ENCODE results near the gene HS3ST5.

Gene HS3ST5

GRCh38 chr6:114090626-114091025, 252.2 kb downstream of the HS3ST5 start:
- no peaks in the 10 kb centered on the region for H3K4me1 ChIP-seq (ENCODE audit: control insufficient read depth in 1 of 2, insufficient read depth in 1 of 2, low read depth in 1 of 2, low read length in 1 of 2)
- no peaks in the 10 kb centered on the region for H3K27me3 ChIP-seq
- no peak overlapping the region for H3K27ac ChIP-seq
- H3K9me3 ChIP-seq, result no peaks in the 10 kb centered on the region
- no peak for TF ChIP-seq CTCF (IDR thresholded peaks at IDR 0.05)
- H3K4me3 ChIP-seq (ENCODE audit: low read depth in 1 of 2, low read length in 1 of 2), result no peak overlapping the region
- no peaks in the 10 kb centered on the region for H3K36me3 ChIP-seq

DNA sequence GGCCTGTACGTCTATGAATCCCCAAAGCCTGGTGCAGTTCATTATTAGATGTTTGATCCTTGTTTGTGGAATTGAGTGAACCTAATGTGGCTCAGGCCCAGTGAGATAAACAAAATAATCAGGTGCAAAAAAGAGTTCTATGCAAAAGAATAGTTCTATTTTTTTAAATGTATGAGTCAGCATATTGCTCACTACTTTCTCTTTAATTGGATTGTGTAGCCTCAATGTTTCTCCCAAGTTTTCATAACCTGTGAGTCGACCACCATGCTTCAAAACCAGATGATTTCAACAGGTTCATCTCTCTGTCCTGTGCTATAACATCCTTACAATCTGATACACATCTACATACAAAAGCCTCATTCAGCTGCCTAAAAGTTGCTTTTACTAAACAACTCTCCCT, 255.3 kb downstream of the HS3ST5 start:
- no peak for TF ChIP-seq CTCF (IDR thresholded peaks at IDR 0.05)

GRCh38 chr6:114085211-114085610, 257.6 kb downstream of the HS3ST5 start:
- Histone ChIP-seq H3K4me3 (ENCODE audit: low read depth in 1 of 2, low read length in 1 of 2) (no peak overlapping the region), H3K27ac (no peak overlapping the region), H3K36me3 (no peaks in the 10 kb centered on the region), H3K27me3 (no peaks in the 10 kb centered on the region), H3K4me1 (ENCODE audit: control insufficient read depth in 1 of 2, insufficient read depth in 1 of 2, low read depth in 1 of 2, low read length in 1 of 2) (no peaks in the 10 kb centered on the region), H3K9me3 (no peaks in the 10 kb centered on the region)
- no peak for TF ChIP-seq CTCF (IDR thresholded peaks at IDR 0.05)

More for the DNA sequence above, 255.3 kb downstream of the HS3ST5 start:
- no peaks in the 10 kb centered on the region for H3K27me3 ChIP-seq
- H3K27ac ChIP-seq, result no peak overlapping the region
- H3K4me3 ChIP-seq (ENCODE audit: low read depth in 1 of 2, low read length in 1 of 2), result no peak overlapping the region
- no peaks in the 10 kb centered on the region for H3K4me1 ChIP-seq (ENCODE audit: control insufficient read depth in 1 of 2, insufficient read depth in 1 of 2, low read depth in 1 of 2, low read length in 1 of 2)
- no peaks in the 10 kb centered on the region for H3K9me3 ChIP-seq
- H3K36me3 ChIP-seq, result no peaks in the 10 kb centered on the region

DNA sequence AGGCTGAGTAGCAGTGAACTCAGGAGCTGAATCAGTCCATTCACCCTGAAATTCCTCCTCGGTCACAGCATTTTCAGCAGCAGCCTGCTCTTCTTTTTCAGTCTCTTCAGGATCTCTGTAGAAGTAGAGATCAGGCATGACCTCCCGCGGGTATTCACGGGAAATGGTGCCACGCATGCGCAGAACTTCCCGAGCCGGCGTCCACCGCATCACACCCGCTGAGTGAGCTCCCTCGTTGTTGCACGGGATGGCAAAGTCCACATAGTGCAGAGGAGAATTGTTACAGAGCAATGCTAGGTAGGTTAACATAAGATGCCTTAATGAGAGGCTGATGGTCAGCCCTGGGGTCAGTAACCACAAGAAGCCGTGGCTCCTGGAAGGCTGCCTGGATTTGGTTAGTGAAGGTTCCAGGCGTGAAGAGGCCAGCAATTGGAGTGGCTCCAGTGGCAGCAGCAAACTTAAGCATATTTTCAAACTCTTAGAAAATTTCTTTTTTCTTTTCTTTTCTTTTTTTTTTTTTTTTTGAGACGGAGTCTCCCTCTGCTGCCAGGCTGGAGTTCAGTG, 258.4 kb downstream of the HS3ST5 start:
- no peak overlapping the region for H3K27ac ChIP-seq
- no peaks in the 10 kb centered on the region for H3K4me1 ChIP-seq (ENCODE audit: control insufficient read depth in 1 of 2, insufficient read depth in 1 of 2, low read depth in 1 of 2, low read length in 1 of 2)
- H3K36me3 ChIP-seq, result no peaks in the 10 kb centered on the region
- H3K27me3 ChIP-seq, result no peaks in the 10 kb centered on the region
- no peak for TF ChIP-seq CTCF (IDR thresholded peaks at IDR 0.05)
- no peak overlapping the region for H3K4me3 ChIP-seq (ENCODE audit: low read depth in 1 of 2, low read length in 1 of 2)
- no peaks in the 10 kb centered on the region for H3K9me3 ChIP-seq

DNA sequence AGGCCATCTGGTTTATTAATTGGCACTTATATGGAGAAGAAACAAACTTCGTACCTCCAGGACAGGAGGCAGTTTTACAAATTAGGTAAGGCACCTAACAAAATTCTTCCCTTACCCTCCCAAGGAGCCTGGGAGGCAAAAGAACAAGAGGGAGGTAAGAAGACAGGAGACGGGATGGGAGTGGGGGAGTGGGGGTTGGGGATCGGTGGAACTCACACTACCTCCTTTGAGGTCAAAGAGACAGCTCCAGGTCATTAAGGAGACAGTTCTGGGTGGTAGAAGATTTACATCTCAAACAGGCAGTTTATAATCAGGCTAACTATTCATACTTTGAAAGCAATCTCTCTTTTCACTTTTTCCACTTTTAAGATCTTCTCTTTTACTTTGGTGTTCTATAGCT, 259.6 kb downstream of the HS3ST5 start:
- Histone ChIP-seq H3K9me3 (no peaks in the 10 kb centered on the region), H3K27ac (no peak overlapping the region), H3K36me3 (no peaks in the 10 kb centered on the region), H3K4me3 (ENCODE audit: low read depth in 1 of 2, low read length in 1 of 2) (no peak overlapping the region), H3K4me1 (ENCODE audit: control insufficient read depth in 1 of 2, insufficient read depth in 1 of 2, low read depth in 1 of 2, low read length in 1 of 2) (no peaks in the 10 kb centered on the region), H3K27me3 (no peaks in the 10 kb centered on the region)
- TF ChIP-seq CTCF (IDR thresholded peaks at IDR 0.05), result no peak

GRCh38 chr6:114081730-114082129, 261.1 kb downstream of the HS3ST5 start:
- H3K4me3 ChIP-seq (ENCODE audit: low read depth in 1 of 2, low read length in 1 of 2), result no peak overlapping the region
- H3K9me3 ChIP-seq, result no peaks in the 10 kb centered on the region
- H3K36me3 ChIP-seq, result no peaks in the 10 kb centered on the region
- H3K27me3 ChIP-seq, result no peaks in the 10 kb centered on the region
- H3K4me1 ChIP-seq (ENCODE audit: control insufficient read depth in 1 of 2, insufficient read depth in 1 of 2, low read depth in 1 of 2, low read length in 1 of 2), result no peaks in the 10 kb centered on the region
- no peak for TF ChIP-seq CTCF (IDR thresholded peaks at IDR 0.05)
- no peak overlapping the region for H3K27ac ChIP-seq
